Activated CD8-positive, alpha-beta memory T cell treated with anti-CD3 and anti-CD28 coated beads, Interleukin-2, amount 50 U/mL, for 48 hours (primary cell): ENCODE results near the gene OR52L1.

ENCODE experiments used
- DNase-seq: peaks from one replicate; pipeline ENCODE4 v3.0.0-alpha.2; 2020

Gene OR52L1

DNA sequence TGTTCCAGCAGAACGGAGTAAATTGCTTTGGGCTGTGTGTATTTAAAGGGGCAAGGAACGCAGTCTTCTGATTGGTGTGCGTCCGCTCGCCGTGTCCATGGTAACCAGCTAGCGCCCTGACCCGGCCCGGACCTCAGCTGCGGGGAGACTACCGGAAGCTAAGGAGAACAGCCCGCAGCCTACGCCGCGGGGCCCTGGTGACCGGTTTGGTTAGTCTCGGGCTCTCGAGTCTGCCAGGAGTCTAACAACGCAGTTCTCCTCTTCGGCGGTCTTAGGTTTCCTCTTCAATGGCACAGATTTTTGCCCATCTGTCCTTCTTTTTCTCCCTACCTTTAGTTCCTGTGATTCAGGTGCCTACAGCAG lies 48.2 kb downstream of the OR52L1 start:
- no peak for DNase-seq

DNA sequence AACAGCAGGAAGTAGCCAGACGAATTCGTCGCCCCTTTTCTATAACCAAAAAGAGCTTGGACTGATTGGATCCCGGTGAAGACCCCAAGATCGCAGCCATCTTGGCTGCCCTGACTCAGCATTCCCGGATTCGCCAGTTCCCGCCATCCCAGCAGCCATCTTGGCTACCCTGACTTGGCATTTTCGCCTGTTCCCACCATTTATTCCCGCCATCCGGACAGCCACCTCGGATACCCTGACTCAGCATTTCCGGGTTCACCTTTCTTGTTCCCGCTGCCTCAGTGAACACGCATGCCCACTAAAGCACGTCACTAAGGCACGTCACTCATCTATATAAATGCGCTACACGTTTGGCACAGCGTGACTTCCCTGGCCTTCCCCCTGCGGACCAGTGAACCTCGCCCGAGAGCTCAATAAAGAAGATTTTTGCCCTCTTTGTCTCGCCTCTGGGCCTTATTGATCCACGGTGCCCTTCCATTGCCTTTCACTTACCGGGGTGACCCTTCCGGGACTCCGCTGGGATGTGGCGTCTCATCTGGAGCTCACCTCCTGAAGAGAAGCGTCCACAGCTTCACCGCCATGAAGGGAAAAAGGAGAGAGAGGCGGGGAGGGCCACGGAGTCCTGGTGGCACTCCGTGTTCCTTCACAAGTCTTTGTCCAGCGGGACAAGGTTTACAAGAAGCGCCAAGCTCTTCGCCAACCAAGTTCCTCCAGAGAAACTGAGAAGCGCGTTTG lies 48.8 kb downstream of the OR52L1 start:
- DNase-seq = no peak
